ENCODE measurements around the gene CKAP2. TPM values are rescaled to one million over a fixed set of nuclear protein-coding genes. Genes with fewer than 3 reads are reported as not detected.

The CKAP2 gene
- total and polyA plus RNA-seq, 4 donors: 2.0 to 19.2 (median 4.7) TPM

- peak within 1 kb of the TSS; percentile 91 to 96 for H3K27ac ChIP-seq (ENCODE audit: low read depth in 1 of 2, low read length in 1 of 2)
- peak within 1 kb of the TSS; percentile 80 for H3K4me3 ChIP-seq
- peak within 1 kb of the TSS; percentile 81 to 95 for H3K9ac ChIP-seq (ENCODE audit: insufficient read depth in 1 of 2, low read length in 2 of 2)
- peak; percentile 98 for TF ChIP-seq CTCF (IDR thresholded peaks at IDR 0.05; ENCODE audit: control extremely low read depth, extremely low read depth)
- H3K27me3 ChIP-seq (ENCODE audit: control insufficient read depth in 3 of 3, insufficient read depth in 3 of 3, low read length in 2 of 3): no peaks in the 10 kb centered on the region
- ATAC-seq (ENCODE audit: insufficient read depth, low FRiP score) (peak; percentile 95), DNase-seq (peak; percentile 97 to 98 (median 97))
- peaks cover 4 to 25% (median 9%) of the 10 kb centered on the region in 5 donors for H3K4me1 ChIP-seq (ENCODE audit: control insufficient read depth in 5 of 5, insufficient read depth in 5 of 5, low read length in 5 of 5)
- WGBS, 2 donors: 0% methylated on average over 61 to 105 of the region's 105 CpGs
- no peaks in the 10 kb centered on the region for H3K9me3 ChIP-seq (ENCODE audit: control insufficient read depth in 4 of 4, insufficient read depth in 3 of 4, low read length in 3 of 4)
- H3K36me3 ChIP-seq (ENCODE audit: control insufficient read depth in 4 of 4, insufficient read depth in 4 of 4, low read length in 4 of 4): peaks cover 0 to 2% (median 0%) of the 10 kb centered on the region in 4 donors
Measured at GRCh38 chr13:52450012-52450792, 5.1 kb upstream of the CKAP2 start, which contains the start of gene VPS36. Gene VPS36 (minus strand): TSS chr13:52450634. CDS start chr13:52450594, 40 bp downstream.

GRCh38 chr13:52450793-52451116 is 4.5 kb upstream of the CKAP2 start:
- DNase-seq: no peak
- 10 to 12% methylated on average over 8 of the region's 8 CpGs for WGBS, 2 donors
- no peak overlapping the region for H3K27ac ChIP-seq (ENCODE audit: low read depth in 1 of 2, low read length in 1 of 2)

GRCh38 chr13:52451135-52451804 is 4.0 kb upstream of the CKAP2 start:
- TF ChIP-seq CTCF (IDR thresholded peaks at IDR 0.05; ENCODE audit: control extremely low read depth, extremely low read depth): no peak
- ATAC-seq (ENCODE audit: insufficient read depth, low FRiP score) (no peak), DNase-seq (no peak)
- peaks cover 4 to 28% (median 9%) of the 10 kb centered on the region in 5 donors for H3K4me1 ChIP-seq (ENCODE audit: control insufficient read depth in 5 of 5, insufficient read depth in 5 of 5, low read length in 5 of 5)
- no peaks in the 10 kb centered on the region for H3K27me3 ChIP-seq (ENCODE audit: control insufficient read depth in 3 of 3, insufficient read depth in 3 of 3, low read length in 2 of 3)
- peak overlapping the region in 1 of 2 donors; percentile 67 for H3K9ac ChIP-seq (ENCODE audit: insufficient read depth in 1 of 2, low read length in 2 of 2)
- H3K4me3 ChIP-seq: no peak overlapping the region
- H3K36me3 ChIP-seq (ENCODE audit: control insufficient read depth in 4 of 4, insufficient read depth in 4 of 4, low read length in 4 of 4): peaks cover 0 to 2% (median 0%) of the 10 kb centered on the region in 4 donors
- H3K9me3 ChIP-seq (ENCODE audit: control insufficient read depth in 4 of 4, insufficient read depth in 3 of 4, low read length in 3 of 4): no peaks in the 10 kb centered on the region
- no peak overlapping the region for H3K27ac ChIP-seq (ENCODE audit: low read depth in 1 of 2, low read length in 1 of 2)
- WGBS, 2 donors: 90 to 94% methylated on average over 24 of the region's 24 CpGs

More at GRCh38 chr13:52450793-52451116, 4.5 kb upstream of the CKAP2 start:
- no peak for ATAC-seq (ENCODE audit: insufficient read depth, low FRiP score)
- no peaks in the 10 kb centered on the region for H3K27me3 ChIP-seq (ENCODE audit: control insufficient read depth in 3 of 3, insufficient read depth in 3 of 3, low read length in 2 of 3)
- H3K4me3 ChIP-seq: no peak overlapping the region
- peaks cover 0 to 2% (median 0%) of the 10 kb centered on the region in 4 donors for H3K36me3 ChIP-seq (ENCODE audit: control insufficient read depth in 4 of 4, insufficient read depth in 4 of 4, low read length in 4 of 4)
- TF ChIP-seq CTCF (IDR thresholded peaks at IDR 0.05; ENCODE audit: control extremely low read depth, extremely low read depth): no peak
- peaks cover 4 to 25% (median 9%) of the 10 kb centered on the region in 5 donors for H3K4me1 ChIP-seq (ENCODE audit: control insufficient read depth in 5 of 5, insufficient read depth in 5 of 5, low read length in 5 of 5)
- H3K9ac ChIP-seq (ENCODE audit: insufficient read depth in 1 of 2, low read length in 2 of 2): peak overlapping the region in 1 of 2 donors; percentile 67
- no peaks in the 10 kb centered on the region for H3K9me3 ChIP-seq (ENCODE audit: control insufficient read depth in 4 of 4, insufficient read depth in 3 of 4, low read length in 3 of 4)

Measured in lung (tissue), 12 donors.